LoVo (cell line): ENCODE measurements around the gene RACK1.
A peak's percentile ranks its signal among the peaks of the same experiment; 100 is the strongest.

Source experiments
- DNase-seq: peaks from one replicate; pipeline ENCODE4 v3.0.0-alpha.2; 2016; ENCODE audit warnings: low spot score

The RACK1 gene

DNA sequence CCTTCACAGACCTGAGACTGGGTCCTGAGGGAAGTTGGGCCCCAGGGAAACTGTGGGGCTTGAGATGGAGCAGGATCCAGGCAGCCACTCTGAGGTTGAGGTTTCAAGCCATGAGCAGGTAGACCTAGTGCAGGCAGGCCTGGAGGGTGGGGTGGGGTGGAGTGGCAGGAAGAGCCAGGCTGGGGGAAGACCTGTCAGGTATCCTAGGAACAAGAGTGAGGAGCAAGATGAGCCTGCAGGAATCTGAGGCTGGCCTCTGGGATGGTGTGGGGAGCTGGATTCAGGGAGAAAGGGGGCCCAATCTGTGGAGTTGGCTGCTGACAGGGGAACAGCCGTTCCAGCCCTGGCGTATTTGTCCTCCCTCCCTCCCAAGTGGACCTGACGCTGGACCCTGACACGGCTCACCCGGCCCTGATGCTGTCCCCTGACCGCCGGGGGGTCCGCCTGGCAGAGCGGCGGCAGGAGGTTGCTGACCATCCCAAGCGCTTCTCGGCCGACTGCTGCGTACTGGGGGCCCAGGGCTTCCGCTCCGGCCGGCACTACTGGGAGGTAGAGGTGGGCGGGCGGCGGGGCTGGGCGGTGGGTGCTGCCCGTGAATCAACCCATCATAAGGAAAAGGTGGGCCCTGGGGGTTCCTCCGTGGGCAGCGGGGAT is 9.8 kb downstream of the RACK1 start:
- no peak for DNase-seq

DNA sequence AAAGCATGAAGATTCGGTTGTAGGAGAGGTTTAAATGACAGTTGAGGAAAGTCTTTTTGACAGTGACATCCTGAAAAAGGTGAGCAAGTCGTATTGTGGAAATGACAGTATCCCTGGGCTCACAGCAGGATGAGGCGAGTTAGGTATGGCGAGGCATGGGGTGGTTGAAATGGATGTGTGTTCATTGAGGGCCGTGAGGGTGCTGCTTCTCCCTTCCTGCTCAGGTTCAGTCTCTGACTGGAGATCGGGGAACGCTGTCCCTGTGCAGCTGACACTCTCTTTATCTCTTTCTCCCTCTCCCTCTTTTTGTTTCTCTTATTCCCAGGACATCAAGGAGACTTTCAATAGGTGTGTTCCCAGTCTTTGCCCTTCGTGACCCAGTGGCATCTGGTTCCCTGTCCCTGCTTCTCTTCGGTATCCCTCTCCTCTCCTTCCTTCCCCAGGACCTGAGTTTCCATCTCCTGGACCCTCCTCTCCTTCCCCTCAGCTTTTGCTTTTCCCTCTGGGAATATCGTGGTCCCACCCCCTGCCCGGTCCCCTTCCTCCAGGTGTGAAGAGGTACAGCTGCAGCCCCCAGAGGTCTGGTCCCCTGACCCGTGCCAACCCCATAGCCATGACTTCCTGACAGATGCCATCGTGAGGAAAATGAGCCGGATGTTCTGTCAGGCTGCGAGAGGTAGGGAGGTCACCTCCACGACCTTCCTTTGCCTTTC is 10.5 kb downstream of the RACK1 start:
- DNase-seq = no peak

DNA sequence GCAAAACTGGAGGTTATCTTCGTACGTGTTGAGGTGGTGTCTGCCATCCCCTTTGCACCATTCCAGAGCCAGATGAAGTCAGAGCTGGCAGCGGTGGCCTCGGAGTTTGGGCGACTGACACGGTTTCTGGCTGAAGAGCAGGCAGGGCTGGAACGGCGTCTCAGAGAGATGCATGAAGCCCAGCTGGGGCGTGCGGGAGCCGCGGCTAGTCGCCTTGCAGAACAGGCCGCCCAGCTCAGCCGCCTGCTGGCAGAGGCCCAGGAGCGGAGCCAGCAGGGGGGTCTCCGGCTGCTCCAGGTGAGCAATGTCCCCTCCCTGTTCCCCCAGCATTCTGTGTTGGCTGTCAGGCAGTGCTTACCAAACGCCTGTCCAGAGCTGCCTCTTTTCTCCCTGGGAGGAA is 11.1 kb downstream of the RACK1 start:
- DNase-seq = no peak

DNA sequence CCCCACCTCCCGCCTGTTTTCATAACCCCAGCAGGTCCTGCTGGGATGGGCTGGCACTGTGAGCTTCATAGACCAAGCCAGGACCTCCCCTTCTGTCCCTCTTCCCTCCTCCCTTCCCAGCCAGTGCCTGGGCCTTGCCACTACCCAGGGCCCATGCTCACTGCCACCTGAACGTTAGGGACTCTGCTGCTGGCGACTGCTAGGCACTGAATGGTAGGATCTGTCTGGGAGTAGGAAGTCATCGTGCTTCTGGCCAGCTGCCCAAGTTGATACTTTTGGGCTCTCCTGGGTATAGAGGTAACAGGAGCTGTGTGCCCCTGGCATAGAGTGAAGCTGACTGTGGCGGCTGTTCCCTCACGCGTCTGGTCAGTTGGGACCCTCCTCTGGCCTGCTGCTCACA is 12.3 kb downstream of the RACK1 start:
- DNase-seq = no peak

DNA sequence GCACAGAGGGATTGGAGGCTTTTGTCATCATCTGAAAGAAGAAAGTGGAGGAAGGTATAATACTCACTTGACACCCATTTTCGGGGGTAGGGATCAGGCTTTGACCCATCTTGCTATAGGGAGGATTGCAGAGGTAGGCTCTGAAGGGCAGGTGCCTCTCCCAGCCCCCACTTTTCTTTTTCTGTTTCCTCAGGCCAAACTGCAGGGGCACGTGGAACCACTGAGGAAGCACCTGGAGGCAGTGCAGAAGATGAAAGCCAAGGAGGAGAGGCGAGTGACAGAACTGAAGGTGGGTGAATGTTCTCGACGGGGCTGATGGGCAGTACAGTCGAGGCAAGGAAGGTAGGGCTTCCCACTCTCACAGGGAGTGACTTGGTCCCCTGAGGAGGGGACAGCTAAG is 13.2 kb downstream of the RACK1 start:
- no peak for DNase-seq

DNA sequence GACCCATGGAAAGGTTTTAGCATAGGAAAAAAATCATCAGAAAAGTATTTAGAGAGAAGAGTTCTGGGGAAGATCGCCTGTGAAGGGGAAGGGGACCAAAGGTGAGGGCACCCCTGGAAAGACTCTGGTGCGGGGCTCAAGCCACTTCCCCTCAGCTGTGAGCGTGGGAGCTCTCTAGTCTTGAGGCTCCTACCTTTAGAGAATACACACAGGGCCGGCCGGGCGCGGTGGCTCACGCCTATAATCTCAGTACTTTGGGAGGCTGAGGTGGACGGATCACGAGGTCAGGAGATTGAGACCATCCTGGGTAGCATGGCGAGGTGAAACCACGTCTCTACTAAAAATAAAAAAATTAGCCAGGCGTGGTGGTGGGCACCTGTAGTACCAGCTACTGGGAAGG is 13.7 kb downstream of the RACK1 start:
- no peak for DNase-seq

DNA sequence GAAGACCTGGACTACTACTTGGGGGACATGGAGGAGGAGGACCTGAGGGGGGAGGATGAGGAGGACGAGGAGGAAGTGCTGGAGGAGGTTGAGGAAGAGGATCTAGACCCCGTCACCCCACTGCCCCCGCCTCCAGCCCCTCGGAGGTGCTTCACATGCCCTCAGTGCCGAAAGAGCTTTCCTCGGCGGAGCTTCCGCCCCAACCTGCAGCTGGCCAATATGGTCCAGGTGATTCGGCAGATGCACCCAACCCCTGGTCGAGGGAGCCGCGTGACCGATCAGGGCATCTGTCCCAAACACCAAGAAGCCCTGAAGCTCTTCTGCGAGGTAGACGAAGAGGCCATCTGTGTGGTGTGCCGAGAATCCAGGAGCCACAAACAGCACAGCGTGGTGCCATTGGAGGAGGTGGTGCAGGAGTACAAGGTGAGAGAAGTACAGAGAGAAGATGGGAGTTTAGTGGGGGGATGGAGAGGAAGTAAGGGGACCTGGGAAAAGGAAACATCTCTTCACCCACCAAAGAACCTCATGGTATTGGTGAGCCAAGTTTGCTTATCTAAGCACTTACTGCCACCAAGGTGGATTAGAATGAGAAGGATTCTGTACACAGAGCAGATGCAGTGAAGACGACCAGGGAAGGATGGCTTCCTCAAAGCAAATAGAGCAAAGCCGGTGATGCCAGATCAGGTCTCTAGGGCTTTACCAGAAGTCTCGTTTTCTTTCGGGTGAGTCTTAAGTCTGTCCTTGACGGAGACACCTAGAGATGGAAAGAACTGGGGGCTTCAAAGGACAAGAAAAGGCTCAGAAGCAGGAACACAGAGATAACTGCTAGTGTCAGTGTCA is 19.1 kb downstream of the RACK1 start:
- DNase-seq = no peak

DNA sequence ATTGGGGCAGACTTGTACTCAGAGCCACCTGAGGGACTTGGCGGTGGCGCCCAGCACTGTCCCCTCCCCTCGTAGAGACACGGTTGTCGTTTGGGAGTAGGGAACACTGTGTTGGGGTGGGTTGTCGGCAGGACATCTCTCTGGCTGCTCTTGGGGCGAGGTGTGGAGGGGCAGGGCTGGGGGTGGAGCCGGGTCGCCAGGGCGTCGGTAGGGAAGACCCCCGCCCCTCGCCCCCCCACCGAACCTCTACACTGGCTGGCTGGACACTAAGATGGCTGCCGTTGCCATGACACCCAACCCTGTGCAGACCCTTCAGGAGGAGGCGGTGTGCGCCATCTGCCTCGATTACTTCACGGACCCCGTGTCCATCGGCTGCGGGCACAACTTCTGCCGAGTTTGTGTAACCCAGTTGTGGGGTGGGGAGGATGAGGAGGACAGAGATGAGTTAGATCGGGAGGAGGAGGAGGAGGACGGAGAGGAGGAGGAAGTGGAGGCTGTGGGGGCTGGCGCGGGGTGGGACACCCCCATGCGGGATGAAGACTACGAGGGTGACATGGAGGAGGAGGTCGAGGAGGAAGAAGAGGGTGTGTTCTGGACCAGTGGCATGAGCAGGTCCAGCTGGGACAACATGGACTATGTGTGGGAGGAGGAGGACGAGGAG is 19.8 kb downstream of the RACK1 start:
- no peak for DNase-seq

DNA sequence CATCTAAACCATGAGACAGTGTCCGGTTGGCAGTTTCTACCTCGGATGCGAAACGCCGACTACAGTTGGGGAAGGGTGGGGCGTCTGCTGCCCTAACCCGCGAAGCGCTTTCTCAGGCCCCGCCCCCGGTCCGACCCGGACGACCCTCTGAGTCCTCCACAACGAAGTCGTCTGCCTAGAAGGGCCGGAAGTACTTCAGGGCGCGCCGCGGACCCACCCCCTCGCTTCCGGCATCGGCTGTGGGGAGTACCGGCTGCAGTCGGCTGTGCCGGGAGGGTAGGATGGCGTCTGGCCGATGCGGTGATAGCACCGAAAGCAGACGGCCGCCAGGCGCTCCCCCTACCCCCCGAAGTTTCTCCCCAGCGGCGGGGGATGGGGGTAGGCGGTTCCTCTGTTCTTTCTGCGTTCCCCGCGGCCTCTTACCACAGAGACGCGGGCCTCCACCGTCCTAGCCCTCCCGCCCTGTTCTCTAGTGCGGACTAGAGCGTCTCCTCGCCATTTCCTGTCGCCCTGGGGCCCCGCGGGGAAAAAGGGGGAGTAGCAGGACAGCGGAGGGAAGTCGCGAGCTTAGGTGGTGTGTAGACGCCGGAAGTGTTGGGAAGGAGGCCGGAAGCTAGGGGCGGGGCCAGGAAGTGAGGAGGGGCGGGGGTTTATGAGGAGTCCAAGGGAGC is 20.5 kb downstream of the RACK1 start, which contains the start of gene TRIM41:
Gene TRIM41, plus strand, starts transcription at position 224 of the 671 bp plus-strand sequence. CDS start 719 bp downstream, outside the sequence.
- peak; percentile 96 for DNase-seq

DNA sequence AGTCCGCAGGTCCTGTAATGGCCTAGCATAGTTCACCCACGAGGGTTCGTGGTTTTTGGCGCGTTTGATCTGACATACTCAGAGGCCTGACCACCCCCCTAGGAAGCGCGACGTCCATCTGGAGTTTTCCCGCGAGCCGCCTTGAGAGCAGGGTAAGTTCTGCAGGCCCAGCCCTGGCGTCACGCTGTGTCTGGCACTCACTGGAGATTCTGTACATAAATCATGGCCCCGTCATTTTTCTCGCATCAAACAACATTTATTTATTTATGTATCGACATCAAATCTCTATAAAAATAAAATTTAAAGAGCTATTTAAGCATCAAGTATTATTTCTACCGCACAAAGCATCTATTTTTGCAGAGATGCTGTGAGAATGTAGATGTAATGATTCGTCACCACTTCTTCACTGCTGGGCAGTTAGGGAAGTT is 21.1 kb downstream of the RACK1 start:
- peak; percentile 66 for DNase-seq

DNA sequence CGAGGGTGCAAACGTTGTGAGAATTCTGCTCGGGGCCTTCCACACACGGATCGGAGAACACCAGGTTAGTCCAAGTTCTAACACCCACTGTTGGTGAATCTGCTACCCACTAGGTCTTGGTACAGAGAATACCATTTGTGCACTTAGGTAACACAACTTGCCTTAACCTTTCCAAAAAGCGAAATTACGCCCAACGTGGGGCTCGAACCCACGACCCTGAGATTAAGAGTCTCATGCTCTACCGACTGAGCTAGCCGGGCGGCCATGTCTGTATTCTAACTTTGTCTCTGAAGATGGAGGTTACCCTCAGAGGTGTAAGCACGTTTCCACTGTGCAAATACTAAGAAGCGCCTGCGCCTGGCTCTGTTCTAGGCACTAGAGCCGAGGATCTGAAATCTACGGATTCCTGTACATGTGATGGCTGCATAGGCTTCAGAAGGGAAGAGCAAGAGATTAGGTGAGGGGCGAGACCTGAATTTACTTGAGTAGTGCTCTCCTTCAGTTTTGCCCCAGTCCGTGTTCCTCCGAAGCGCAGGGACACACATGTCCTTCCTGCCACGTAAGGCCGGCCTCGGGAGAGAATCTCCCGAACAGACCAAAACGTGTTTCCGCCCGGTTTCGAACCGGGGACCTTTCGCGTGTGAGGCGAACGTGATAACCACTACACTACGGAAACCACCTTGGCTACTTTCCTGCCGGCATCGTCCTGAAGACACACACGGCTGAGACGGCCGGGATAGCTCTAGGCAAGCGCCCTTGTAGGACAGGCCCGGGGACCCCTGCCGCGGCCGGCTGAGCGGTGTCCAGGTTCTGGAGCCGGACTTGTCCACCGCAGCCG is 21.7 kb downstream of the RACK1 start:
- DNase-seq = peak; percentile 87

DNA sequence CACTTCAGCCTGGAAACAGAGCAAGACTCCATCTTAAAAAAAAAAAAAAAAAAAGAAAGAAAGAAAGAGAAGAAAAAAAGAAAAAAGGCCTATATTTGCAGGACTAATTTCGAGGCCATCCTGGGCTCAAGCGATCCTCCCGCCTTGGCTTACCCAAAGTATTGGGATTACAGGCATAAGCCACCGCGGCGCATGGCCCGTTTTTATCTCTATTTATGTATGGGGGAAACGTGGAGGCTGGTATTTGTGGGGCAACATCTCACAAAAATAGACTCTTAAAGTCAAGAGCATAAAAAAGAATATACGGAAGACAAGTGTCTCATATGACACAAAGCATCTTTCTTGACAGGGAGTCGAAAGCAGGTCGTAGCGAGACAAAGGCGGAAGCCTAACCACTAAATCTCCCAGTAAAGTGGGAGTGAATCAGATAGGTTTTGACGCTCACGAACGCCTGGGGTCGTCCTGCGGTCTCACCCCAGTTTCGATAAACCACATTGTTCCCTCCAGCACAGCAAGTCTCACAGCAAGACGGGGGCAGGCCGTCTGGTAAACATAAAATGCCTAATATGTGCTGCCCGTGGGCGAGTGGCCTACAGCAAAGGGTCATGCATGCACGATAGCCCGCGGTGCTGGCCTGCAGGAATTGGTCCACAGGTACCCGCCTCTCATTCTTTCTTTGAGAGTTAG is 22.5 kb downstream of the RACK1 start:
- DNase-seq = no peak

DNA sequence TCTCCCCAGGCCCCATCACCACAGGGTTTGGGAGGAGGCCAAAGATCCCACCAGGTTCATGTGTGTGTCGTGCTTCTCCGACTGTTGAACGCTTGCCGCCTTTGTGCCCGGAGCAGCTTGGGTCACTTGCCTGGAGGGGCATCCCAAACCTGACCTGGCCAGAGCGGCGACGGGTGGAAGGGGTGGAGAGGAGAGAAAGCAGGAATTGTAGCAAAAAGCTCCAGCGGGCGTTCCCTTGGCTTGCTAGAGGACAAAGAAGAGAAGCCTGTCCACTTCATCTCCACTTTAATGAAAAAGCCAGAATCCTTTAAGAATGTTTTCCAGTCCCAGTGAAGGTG is 23.6 kb downstream of the RACK1 start:
- DNase-seq = no peak

DNA sequence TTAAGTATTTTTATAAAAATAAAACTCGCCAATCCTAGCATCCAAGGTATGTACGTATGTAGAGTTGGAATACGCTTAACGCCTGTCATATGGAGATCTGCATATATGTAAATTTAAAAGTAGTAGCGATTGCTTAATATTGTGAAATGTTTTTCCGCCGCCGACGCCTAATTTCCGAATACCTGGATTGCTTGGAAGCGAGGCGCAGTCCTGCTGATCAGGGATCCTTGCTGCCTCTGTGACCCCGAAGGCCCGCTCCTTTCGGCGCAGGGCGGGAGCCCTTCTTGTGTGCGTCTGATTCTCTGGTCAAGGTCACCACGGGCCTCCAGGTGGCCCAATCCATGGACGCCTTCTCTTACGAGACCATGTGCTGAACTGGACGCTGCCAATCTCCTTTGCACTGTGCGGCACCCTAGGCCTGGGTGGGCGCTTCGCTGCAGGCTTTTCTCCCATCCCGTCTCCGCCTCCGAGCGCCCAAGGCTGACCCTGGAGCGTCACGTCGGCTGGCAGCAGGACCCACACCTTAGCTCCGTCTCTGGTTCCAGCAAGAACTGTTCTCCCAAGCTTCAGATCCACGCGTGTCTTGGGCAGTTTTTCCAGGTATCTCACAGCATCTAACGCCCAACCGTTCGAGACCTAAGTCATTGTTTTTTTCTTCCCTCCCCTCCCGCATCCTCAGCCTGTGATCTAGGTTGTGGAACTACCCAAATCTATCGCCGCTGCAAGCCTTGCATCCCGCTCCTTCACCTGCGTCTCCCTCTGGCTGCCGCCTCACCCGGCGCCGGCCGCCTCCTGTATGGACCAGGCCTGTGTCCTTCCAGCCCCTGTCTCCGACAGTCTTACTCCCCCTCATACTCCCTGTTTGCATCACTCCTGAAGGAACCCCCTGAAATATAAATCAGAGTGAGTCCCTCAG is 24.2 kb downstream of the RACK1 start:
- no peak for DNase-seq

DNA sequence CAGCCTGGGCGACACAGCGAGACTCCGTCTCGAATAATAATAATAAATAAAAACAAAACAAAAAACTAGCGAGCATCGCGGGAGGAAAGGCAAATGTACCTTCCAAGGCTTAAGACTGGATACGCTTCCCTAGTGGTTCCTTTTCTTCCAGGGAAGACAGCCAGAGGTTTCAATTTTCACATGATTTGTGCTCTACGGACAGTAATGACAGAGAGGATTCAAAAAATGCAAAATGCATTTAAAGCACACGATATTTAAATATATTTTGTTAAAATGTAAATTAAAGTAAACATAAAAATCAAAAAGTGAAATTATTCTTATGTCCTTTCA is 24.9 kb downstream of the RACK1 start:
- DNase-seq = peak; percentile 25

DNA sequence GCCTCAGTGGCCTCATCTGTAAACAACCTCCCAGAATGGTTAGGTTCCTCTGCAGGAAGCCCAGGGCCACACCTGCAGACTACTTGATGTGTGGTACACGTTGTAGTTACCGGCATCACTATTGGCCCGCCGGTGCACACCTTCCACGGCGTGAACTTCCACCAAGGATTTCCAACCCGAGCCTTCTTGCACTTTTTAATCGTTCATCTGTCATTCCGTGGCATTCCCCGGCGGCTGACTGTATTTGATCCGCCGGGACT is 26.0 kb downstream of the RACK1 start:
- DNase-seq = peak; percentile 51

DNA sequence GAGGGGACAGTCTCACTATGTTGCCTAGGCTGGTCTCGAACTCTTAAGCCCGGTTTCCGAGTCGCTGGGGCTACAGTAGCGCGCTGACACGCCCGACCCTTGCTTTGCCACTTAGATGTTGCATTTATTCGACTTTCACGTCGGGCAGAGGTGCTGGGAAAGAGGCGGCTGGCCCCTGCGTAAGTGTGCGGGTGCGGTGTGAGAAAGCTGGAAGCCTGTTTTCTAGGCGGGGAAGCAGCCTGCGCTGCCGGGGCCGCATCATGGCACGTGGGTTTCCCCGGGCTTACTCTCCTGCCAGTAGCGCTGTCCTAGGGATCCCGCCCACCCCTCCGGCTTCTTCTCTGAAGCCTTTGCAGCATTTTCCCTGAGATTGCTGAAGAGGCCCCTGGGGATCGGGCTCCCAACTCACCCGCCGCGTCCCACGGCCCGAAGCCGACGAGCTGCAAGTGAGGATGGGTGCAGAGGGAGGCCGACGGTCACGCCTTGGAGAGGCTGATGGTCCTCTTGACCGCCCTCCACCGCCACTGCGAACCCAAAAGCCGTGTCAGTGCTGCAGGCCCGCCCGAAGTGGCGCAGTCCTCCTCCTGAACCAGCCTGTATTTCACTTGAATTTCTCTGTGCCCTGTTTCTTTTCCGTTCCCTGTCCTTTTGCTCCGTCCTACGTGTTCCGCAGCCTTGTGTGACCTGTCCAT is 26.4 kb downstream of the RACK1 start:
- peak; percentile 64 for DNase-seq

DNA sequence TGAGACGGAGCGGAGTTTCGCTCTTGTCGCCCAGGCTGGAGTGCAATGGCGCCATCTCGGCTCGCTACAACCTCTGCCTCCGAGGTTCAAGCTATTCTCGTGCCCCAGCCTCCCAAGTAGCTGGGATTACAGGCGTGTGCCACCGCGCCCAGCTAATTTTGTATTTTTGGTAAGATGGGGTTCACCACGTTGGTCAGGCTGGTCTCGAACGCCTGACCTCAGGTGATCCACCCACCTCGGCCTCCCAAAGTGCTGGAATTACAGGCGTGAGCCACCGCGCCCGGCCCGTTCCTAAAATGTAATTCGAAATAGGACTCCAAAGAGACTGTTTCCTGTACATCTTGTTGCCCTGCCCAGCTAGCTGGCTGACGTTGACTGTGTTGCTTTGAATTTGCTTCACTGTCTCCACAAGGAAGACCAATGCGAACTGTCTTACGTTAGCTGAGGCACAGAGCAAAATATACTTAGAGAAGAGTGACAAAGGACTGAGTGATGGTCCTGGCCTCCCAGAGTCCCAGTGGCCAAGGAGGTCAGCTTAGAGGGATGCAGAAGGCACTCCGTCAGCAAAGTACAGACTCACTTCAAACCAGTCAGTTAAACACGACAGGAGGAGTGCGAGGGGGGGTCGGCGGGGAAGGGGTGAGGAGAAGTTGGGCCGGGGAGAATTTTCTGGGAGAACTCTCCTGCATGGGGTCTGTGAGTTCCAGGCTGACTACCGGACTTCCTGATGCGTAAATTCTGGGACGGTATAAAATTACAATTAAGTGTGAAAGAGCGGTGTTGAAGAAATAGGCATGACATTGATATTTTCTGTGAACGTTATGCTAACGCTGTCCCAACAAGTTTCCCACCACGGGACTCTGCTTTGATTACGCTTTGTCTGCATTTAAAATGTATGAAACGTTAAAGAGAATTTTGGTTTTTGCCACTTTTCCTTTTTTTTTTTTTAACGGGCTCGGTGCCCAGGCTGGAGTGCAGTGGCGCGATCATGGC is 27.4 kb downstream of the RACK1 start:
- DNase-seq = peak; percentile 50
